GM18907 (cell line): ENCODE measurements around the gene CXCR6.

Experiments
- ATAC-seq: cut with Tn5 transposase; IDR thresholded peaks from one replicate; pipeline ENCODE4 v1.9.1; 2021; ENCODE audit warnings: mild to moderate bottlenecking, moderate library complexity; ENCODE audit not compliant: unreplicated experiment

The CXCR6 gene

GRCh38 chr3:45921158-45922038 is 21.9 kb upstream of the CXCR6 start:
- ATAC-seq: no peak

DNA sequence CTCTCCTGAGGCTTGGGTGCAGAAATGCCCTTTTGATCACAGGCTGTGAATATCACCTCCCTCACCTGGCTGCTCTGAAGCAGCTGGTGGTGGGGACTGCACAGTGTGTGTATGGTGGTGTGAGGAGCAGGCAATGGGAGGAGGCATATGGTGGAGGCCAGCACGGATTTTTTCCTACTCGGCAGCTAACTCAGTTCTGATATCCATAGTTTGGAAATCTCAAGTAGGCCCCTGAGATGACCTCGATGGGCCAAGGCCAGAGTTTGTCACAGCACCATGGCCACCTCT is 21.3 kb upstream of the CXCR6 start:
- ATAC-seq: no peak

DNA sequence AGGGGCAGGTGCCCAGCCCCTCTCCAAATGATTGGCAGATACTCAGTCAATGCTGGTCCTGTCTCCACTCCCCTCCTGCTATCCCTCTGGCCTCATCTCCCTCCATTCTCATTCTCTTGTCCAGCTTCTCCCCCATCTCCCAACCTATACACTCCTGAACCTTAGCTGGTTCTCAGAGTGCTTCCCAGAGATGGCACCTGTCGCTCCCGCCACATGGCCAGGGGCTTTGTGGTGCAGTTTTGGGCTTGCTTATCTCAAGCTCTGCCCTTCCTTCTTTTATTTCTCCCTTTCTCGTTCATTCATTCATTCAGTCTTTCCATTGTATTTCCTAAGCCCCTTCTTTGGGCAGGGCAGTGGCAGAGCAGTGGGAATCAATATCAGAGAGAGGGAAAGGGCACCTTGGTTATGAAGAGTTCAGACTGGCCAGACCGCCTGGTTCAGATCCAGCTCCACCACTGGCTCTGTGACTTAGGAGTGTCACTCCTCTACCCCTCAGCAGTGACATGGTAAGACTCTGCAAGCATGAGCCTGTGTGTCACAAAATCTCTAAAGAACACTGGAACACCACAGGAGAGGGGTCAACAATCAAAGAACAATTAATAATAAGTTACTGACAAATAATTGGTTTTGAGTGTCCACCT is 20.2 kb upstream of the CXCR6 start:
- ATAC-seq: no peak

- ATAC-seq: no peak
Observed at GRCh38 chr3:45923755-45924154, 19.5 kb upstream of the CXCR6 start.

DNA sequence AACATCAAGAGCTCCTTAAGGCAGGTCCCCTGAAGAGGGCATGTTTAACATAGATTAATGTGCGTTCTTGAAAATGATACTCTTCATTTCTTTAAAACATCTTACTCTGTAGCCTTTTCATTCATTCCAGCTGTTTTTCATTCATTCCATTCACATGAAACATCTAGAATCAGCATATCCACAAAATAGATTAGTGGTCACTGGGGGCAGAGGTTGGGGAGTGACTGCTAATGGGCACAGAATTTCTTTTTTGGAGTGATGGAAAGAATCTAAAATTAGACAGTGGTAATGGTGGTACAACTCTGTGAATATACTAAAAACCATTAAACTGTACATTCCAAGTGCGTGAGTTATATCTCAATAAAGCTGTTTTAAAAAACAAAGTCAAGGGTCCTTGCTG is 15.4 kb upstream of the CXCR6 start:
- no peak for ATAC-seq

DNA sequence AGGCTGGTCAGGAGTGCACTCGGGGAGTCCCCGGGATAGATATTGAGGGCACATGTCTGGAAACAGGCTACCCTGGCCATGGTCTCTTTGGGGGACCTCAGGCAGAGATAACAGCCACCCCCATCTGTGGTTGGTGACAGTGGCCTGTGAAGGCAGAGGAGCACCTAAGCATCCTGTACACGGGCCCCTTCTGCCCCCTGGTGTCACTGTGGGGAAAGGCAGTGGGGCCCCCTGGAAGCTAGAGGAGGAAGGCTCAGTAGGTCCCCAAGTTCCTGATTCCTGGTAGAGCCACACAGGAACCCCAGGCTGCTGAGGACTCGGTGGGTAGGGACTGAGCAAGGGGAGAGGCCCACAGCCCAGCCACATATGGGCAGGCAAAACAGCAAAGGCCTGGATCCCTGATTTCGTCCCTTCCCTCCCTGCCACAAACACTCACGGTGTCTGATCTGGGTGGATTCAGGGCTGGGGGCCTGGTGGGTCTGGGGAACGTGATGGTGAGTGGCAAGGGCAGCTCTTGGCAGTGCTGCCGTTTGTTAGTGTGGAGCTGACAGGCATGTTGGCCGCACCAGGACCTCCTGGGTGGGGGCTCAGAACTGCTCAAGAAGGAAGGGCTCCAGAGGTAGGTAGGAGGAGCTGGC is 14.1 kb upstream of the CXCR6 start:
- ATAC-seq: no peak

- no peak for ATAC-seq
Observed at GRCh38 chr3:45931496-45931895, 11.8 kb upstream of the CXCR6 start.

DNA sequence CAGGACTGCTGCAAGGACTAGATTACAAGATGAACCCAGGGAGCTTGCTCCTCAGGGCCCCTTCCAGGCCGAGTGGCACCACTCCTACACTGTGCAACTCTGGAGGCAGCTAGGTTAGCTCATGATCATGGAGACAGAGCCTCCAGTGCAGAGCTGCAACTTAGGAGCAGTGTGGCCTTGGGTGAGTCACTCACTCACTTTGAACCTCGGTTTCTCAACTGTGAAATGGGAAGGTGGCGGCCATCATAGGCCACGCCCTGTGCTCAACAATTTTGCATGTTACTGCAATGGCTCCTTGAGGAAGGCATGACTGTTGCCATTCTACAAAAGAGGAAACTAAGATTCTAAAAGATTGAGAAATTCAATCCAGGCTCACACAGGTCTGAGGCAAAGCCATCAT is 11.2 kb upstream of the CXCR6 start:
- ATAC-seq: no peak

DNA sequence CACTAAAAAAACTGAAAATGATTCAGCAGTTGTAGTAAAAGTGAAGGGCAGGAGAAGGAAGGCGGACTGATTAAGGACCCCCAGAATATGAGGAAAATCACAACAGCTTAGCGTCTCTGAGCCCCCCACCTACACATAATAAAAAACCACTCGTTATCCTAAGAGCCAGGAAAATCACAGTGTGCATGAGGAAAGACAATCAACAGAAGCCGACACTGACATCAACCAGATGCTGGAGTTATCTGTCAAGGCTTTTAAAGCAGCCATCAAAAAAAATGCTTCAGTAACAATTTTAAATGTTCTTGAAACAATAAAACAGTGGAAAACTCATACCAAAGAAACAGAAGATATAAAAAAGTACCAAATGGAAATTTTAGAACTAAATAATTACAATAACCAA is 9.7 kb upstream of the CXCR6 start:
- ATAC-seq: no peak

DNA sequence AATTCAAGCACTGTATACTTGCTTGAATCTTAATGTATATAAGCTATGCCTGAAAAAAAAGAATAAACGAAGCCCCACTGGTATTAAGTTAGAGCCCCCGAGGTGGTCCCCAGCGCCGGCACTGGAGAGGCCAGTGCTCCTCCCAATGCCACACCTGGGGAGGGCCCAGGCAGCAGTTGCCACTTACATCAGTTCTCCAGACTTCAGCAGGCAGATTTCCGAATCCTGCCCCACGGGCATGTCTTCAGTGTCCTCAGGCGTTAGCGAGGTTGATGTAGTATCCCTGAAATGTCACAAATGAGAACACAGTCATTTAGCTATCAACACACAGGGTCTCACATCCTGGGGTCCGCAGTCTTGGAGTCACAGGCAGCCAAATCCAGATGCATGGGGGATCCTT is 7.0 kb upstream of the CXCR6 start:
- no peak for ATAC-seq

DNA sequence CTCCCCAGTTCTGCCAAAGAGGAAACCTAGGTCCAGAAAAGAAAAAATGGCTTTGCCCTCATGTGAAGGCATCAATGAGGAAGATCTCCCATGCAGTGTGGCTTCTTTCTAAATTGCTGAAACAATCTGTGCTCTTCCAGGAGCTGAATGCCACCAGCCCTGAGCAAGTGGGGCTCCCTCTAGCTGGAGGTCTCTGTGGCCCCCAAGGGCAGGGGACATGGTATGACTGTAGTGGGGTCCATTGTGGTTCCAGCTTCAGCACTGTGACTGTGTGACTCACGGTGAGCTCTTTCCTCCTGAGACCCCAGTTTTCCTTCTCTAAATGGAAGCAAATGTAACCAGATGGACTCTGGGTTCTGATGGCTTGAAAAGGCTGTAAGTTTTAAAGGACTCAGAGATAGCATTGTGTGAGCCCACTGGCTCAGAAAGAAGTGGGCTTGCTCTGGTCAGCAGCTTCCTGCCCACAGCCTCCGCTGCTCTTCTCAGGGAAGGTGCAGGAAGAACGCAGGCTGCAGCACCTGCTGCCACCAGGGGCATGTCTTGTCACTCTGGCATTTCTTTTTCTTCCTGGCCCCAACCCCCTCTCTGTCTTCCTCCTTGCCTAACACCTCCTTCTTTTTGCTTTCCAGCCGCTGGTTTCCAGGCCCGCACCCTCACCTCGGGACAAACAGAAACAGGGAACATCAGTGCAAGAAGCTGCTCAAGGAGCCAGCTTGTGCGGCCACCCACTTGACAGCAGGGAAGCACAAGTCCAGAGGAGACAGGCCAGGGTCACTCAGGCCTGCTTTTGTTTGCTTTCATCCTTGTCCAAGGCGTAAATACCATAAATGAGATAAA is 5.8 kb upstream of the CXCR6 start:
- ATAC-seq: no peak

DNA sequence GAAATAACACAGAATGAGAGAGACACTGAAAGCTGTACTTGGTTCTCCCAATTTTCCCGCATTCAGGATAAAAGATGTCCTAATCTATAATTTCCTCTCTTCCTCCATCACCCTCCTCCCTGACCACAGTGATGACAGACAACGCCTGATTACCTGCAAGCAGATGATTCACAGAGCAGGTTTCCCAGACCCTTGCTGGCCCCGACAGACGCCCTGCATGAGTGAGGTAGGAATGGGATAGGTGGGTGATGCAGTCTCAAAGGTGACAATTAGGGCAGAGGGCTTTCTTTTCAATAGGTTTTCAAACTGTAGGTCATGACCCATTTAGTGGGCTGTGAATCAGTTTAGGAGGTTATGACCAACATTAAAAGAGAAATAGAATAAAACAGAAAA is 5.2 kb upstream of the CXCR6 start:
- ATAC-seq: no peak

GRCh38 chr3:45938864-45939263 is 4.4 kb upstream of the CXCR6 start:
- ATAC-seq: no peak

DNA sequence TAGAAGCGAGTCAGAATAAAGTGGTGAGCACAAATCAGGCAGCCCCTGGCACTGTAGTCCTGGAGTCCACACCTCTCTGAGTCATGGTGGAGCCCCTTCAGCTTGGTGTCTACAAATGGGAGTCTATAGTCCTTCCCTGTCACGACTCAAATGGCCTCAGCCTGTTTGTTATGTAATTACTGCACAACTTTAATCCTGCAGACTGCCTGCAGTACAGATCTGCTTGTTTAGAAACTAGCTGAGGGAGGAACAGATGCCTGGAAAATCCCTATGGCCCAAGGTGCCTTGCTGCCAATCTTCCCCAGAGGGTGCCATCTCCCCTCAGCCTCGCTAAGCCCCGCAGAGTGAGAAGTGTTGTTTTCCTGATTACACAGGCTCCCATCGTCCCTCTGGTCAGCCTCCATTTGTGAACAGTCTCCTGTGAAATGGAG is 3.9 kb upstream of the CXCR6 start:
- ATAC-seq: no peak

GRCh38 chr3:45940004-45940780 is 3.1 kb upstream of the CXCR6 start:
- ATAC-seq: no peak

GRCh38 chr3:45940781-45941365 is 2.4 kb upstream of the CXCR6 start:
- ATAC-seq: no peak

- no peak for ATAC-seq
Observed at GRCh38 chr3:45942051-45942825, 1.0 kb upstream of the CXCR6 start.

DNA sequence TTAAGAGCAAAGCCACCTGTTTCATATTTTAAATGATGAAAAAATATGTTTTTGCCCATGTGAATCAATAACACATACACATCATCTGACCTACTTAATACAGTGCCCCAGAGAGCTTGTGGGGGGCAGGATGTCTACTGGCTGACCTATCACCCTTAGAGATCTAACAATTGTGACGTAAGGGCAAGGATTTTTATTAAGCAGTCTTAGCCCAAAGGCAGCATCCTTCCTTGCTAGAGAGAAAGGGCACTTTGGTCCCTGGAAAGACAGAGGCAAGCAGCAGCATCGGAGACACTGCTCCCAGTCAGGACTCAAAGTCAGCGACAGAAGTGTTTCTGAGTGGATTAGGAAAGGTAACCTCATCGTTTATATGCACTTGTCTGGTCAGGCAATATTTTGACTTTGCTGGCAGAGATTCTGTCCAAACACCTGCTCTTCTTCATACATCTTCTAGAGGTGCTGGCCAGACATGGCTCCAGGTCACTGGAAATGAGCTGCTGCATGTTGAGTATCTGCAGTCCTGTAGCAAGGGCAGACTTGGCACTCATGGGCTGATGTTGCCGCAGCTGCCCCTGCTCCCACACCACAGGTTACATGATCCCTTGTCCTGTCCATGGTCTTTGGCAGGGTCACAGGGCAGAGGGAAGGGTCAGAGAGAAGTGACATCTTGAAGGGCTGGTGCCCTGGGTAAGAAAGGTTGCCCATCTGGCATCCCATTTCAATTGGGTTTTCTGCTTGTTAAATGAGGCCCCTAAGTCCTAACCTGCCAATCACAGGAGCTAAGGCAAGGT is 1.8 kb downstream of the CXCR6 start:
- no peak for ATAC-seq

GRCh38 chr3:45946307-45946706 is 3.0 kb downstream of the CXCR6 start:
- no peak for ATAC-seq
